ENCODE results near the gene LDHAL6A. TPM values are rescaled to one million over a fixed set of nuclear protein-coding genes. Genes with fewer than 3 reads are reported as not detected.

LDHAL6A gene
- total RNA-seq, 2 donors from 2014 or later, result not detected

- no peaks in the 10 kb centered on the region for H3K27me3 ChIP-seq (ENCODE audit: control insufficient read depth, insufficient read depth, low read length, poor library complexity, severe bottlenecking)
- H3K9ac ChIP-seq (ENCODE audit: extremely low read depth, low read length, poor library complexity, severe bottlenecking), result no peak overlapping the region
- no peak for DNase-seq
- no peaks in the 10 kb centered on the region for H3K9me3 ChIP-seq (ENCODE audit: control insufficient read depth, low read length)
- peaks cover 69% of the 10 kb centered on the region for H3K36me3 ChIP-seq (ENCODE audit: control insufficient read depth, insufficient read depth, low read length)
- Mint-ChIP-seq H3K36me3 (ENCODE audit: low read depth) (peaks cover 56% of the 10 kb centered on the region), H3K27me3 (ENCODE audit: insufficient read depth) (no peaks in the 10 kb centered on the region), H3K27ac (no peak overlapping the region), H3K4me1 (no peaks in the 10 kb centered on the region), H3K4me3 (no peak overlapping the region), H3K9me3 (no peaks in the 10 kb centered on the region)
- no peak overlapping the region for H3K4me3 ChIP-seq (ENCODE audit: low read length)
- no peak overlapping the region for H3K27ac ChIP-seq (ENCODE audit: low read depth, low read length)
- WGBS, 2 experiments (ENCODE audit: insufficient coverage in 1 of 2, insufficient read length in 1 of 2), result 86% methylated on average over 1 of the region's 2 CpGs; no CpG with 5 or more reads in 1 of the 2 experiments
- H3K4me1 ChIP-seq (ENCODE audit: control insufficient read depth, insufficient read depth, low read length), result no peaks in the 10 kb centered on the region
- TF ChIP-seq, protein P1, sequence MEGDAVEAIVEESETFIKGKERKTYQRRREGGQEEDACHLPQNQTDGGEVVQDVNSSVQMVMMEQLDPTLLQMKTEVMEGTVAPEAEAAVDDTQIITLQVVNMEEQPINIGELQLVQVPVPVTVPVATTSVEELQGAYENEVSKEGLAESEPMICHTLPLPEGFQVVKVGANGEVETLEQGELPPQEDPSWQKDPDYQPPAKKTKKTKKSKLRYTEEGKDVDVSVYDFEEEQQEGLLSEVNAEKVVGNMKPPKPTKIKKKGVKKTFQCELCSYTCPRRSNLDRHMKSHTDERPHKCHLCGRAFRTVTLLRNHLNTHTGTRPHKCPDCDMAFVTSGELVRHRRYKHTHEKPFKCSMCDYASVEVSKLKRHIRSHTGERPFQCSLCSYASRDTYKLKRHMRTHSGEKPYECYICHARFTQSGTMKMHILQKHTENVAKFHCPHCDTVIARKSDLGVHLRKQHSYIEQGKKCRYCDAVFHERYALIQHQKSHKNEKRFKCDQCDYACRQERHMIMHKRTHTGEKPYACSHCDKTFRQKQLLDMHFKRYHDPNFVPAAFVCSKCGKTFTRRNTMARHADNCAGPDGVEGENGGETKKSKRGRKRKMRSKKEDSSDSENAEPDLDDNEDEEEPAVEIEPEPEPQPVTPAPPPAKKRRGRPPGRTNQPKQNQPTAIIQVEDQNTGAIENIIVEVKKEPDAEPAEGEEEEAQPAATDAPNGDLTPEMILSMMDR (conservative IDR thresholded peaks at IDR 0.05), result no peak
These were observed 36.3 kb downstream of the LDHAL6A start for GRCh38 chr11:18491924-18492323.

DNA sequence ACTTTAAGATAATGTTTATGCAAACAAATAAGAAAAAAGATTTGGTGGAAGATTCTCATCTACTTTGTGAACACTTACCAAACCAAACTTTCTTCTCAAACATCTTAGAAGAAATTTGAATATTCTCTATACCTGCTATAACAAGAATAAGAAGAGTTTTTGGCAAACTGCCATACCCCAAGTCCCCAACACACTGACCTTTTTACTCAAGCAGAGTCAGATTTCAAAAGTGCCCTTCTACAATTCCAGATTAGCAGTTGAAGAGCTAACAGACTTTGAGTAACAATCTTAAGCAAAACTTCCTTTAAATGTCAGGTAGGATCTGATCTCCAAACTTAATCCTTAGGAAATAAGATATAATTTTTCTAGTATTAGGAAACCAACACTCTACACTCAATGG lies 37.2 kb downstream of the LDHAL6A start:
- Histone ChIP-seq H3K27me3 (ENCODE audit: control insufficient read depth, insufficient read depth, low read length, poor library complexity, severe bottlenecking) (no peaks in the 10 kb centered on the region), H3K4me3 (ENCODE audit: low read length) (no peak overlapping the region), H3K36me3 (ENCODE audit: control insufficient read depth, insufficient read depth, low read length) (peaks cover 70% of the 10 kb centered on the region), H3K9me3 (ENCODE audit: control insufficient read depth, low read length) (no peaks in the 10 kb centered on the region), H3K4me1 (ENCODE audit: control insufficient read depth, insufficient read depth, low read length) (no peaks in the 10 kb centered on the region), H3K9ac (ENCODE audit: extremely low read depth, low read length, poor library complexity, severe bottlenecking) (no peak overlapping the region), H3K27ac (ENCODE audit: low read depth, low read length) (no peak overlapping the region)
- H3K9me3 Mint-ChIP-seq, result no peaks in the 10 kb centered on the region
- H3K4me3 Mint-ChIP-seq, result no peak overlapping the region
- TF ChIP-seq, protein P1 (conservative IDR thresholded peaks at IDR 0.05), result no peak
- H3K4me1 Mint-ChIP-seq, result no peaks in the 10 kb centered on the region
- no peaks in the 10 kb centered on the region for H3K27me3 Mint-ChIP-seq (ENCODE audit: insufficient read depth)
- no peak for DNase-seq
- H3K36me3 Mint-ChIP-seq (ENCODE audit: low read depth), result peaks cover 56% of the 10 kb centered on the region
- H3K27ac Mint-ChIP-seq, result no peak overlapping the region

- H3K4me1 ChIP-seq (ENCODE audit: control insufficient read depth, insufficient read depth, low read length), result no peaks in the 10 kb centered on the region
- peaks cover 54% of the 10 kb centered on the region for H3K36me3 Mint-ChIP-seq (ENCODE audit: low read depth)
- no peaks in the 10 kb centered on the region for H3K27me3 ChIP-seq (ENCODE audit: control insufficient read depth, insufficient read depth, low read length, poor library complexity, severe bottlenecking)
- no peak overlapping the region for H3K27ac Mint-ChIP-seq
- H3K27ac ChIP-seq (ENCODE audit: low read depth, low read length), result no peak overlapping the region
- peaks cover 73% of the 10 kb centered on the region for H3K36me3 ChIP-seq (ENCODE audit: control insufficient read depth, insufficient read depth, low read length)
- no peaks in the 10 kb centered on the region for H3K9me3 Mint-ChIP-seq
- no peak overlapping the region for H3K9ac ChIP-seq (ENCODE audit: extremely low read depth, low read length, poor library complexity, severe bottlenecking)
- DNase-seq, result no peak
- TF ChIP-seq, protein P1 (conservative IDR thresholded peaks at IDR 0.05), result no peak
- H3K4me1 Mint-ChIP-seq, result no peaks in the 10 kb centered on the region
- 87 to 89% methylated on average over 3 to 4 of the region's 4 CpGs for WGBS, 2 experiments (ENCODE audit: insufficient coverage in 1 of 2, insufficient read length in 1 of 2)
- H3K4me3 ChIP-seq (ENCODE audit: low read length), result no peak overlapping the region
- no peak overlapping the region for H3K4me3 Mint-ChIP-seq
- no peaks in the 10 kb centered on the region for H3K27me3 Mint-ChIP-seq (ENCODE audit: insufficient read depth)
- H3K9me3 ChIP-seq (ENCODE audit: control insufficient read depth, low read length), result no peaks in the 10 kb centered on the region
These were observed 37.7 kb downstream of the LDHAL6A start for GRCh38 chr11:18493310-18493709.

Measured in endodermal cell (in vitro differentiated cells).